OCI-LY1 (cell line): ENCODE data around the gene SMURF2.

Experiments used
- H2AFZ ChIP-seq: fragments of 200-600 bp; sonication (generic), shearing (Covaris generic); 2 replicates; pipeline ENCODE4 v1.6.0; 2014; ENCODE audit warnings: antibody characterized with exemption, mild to moderate bottlenecking, low read length
- H3F3A ChIP-seq: fragments of 200-600 bp; sonication (generic), shearing (Covaris generic); 2 replicates; pipeline ENCODE4 v1.6.0; 2014; ENCODE audit warnings: mild to moderate bottlenecking, antibody characterized with exemption, low read length, moderate library complexity; ENCODE audit not compliant: insufficient read depth
- H3K27ac ChIP-seq: fragments of 200-600 bp; sonication (generic); 2 replicates; pipeline ENCODE4 v1.5.1; 2014; ENCODE audit warnings: low read length, mixed run types, mild to moderate bottlenecking, low read depth; ENCODE audit not compliant: poor library complexity, severe bottlenecking
- H3K27me3 ChIP-seq: fragments of 200-600 bp; sonication (generic); 2 replicates; pipeline ENCODE4 v1.6.0; 2014; ENCODE audit warnings: antibody characterized with exemption, mild to moderate bottlenecking, low read length, moderate library complexity; ENCODE audit not compliant: insufficient read depth
- H3K36me3 ChIP-seq: fragments of 200-600 bp; sonication (generic); 2 replicates; pipeline ENCODE4 v1.6.1; 2014; ENCODE audit warnings: mild to moderate bottlenecking, antibody characterized with exemption, low read length, moderate library complexity, mixed read lengths; ENCODE audit not compliant: insufficient read depth
- H3K4me1 ChIP-seq: fragments of 200-600 bp; sonication (generic); 2 replicates; pipeline ENCODE4 v1.5.1; 2014; ENCODE audit warnings: mild to moderate bottlenecking, low read length, moderate library complexity; ENCODE audit not compliant: insufficient read depth, severe bottlenecking
- H3K4me2 ChIP-seq: fragments of 200-600 bp; sonication (generic), shearing (Covaris generic); 2 replicates; pipeline ENCODE4 v1.6.1; 2014; ENCODE audit warnings: low read length
- H3K4me3 ChIP-seq: fragments of 200-600 bp; sonication (generic); 2 replicates; pipeline ENCODE4 v1.5.1; 2014; ENCODE audit warnings: low read length, low read depth, mild to moderate bottlenecking, mixed read lengths; ENCODE audit not compliant: poor library complexity, severe bottlenecking
- H3K79me2 ChIP-seq: fragments of 200-600 bp; shearing (Covaris generic); 2 replicates; pipeline ENCODE4 v1.6.1; 2016; ENCODE audit warnings: mixed run types, low read length, mixed read lengths; ENCODE audit not compliant: insufficient read depth
- H3K9ac ChIP-seq: fragments of 200-600 bp; sonication (generic), shearing (Covaris generic); 2 replicates; pipeline ENCODE4 v1.6.1; 2014; ENCODE audit warnings: mild to moderate bottlenecking, low read length, mixed read lengths
- H3K9me2 ChIP-seq: fragments of 200-600 bp; sonication (generic), shearing (Covaris generic); 2 replicates; pipeline ENCODE4 v1.6.1; 2014; ENCODE audit warnings: low read depth, mild to moderate bottlenecking, low read length, mixed read lengths
- H3K9me3 ChIP-seq: fragments of 200-600 bp; shearing (Covaris generic); 2 replicates; pipeline ENCODE4 v1.6.1; 2014; ENCODE audit warnings: low read length, mixed read lengths
- H4K20me1 ChIP-seq: fragments of 200-600 bp; sonication (generic), shearing (Covaris generic); 2 replicates; pipeline ENCODE4 v1.6.0; 2016; ENCODE audit warnings: mild to moderate bottlenecking, low read length; ENCODE audit not compliant: insufficient read depth
- EZH2 ChIP-seq: fragments of 200-600 bp; sonication (generic), shearing (Covaris generic); IDR thresholded peaks from 2 replicates; pipeline ENCODE4 v1.8.0; 2017; ENCODE audit warnings: borderline replicate concordance, mixed run types, mild to moderate bottlenecking, antibody characterized with exemption, low read length, moderate library complexity, mixed read lengths
- TF ChIP-seq, protein P1 (sequence below): fragments of 200-600 bp; sonication (generic), shearing (Covaris generic); IDR thresholded peaks from 2 replicates; pipeline ENCODE4 v1.5.1; 2017; ENCODE audit warnings: mild to moderate bottlenecking, antibody characterized with exemption, low read length, moderate library complexity, mixed read lengths

The SMURF2 gene

DNA sequence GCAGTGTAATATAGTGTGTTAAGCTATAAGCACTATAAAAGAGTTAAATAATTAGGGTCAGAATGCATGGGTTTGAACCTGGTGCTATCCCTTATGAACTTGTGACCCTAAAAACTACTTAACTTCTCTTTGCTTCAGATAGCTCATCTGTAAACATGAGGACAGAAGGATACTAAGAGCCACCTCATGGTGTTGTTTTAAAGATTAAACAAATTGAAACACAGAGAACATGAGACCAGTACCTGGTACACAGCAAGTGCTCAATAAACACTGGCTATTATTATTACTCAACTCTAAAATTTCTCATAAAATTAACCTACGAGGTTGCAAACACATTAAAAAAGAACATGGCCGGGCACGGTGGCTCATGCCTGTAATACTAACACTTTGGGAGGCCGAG lies 43.3 kb downstream of the SMURF2 start:
- Histone ChIP-seq H3K4me1 (no peaks in the 10 kb centered on the region), H4K20me1 (no peaks in the 10 kb centered on the region), H3K4me2 (no peak overlapping the region)

DNA sequence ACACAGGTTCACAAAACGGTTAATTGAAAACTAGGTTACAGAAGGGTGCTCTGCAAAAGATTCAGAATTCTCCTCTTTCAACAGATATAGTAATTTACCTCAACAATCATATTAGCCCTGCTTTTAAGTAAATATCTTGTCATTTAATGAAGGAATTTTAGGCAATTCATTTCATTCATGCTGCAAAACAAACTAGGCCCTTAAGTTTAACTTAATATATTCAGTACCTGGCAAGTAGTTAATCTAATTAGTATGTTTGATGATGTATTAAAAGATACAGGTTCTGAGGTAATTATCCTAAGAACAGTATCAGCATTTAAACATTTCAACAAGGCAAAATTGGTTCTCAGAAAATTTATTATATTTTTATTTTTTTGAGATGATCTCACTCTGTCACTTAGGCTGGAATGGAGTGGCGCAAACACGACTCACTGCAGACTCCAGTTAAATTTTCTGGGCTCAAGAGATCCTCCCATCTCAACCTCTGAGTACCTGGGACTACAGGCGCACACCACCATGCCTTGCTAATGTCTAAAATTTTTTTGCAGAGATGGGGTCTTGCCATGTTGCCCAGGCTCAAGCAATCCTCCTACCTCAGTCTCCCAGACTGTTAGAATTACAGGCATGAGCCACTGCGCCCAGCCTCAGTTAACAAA lies 44.9 kb downstream of the SMURF2 start:
- H3K36me3 ChIP-seq: no peaks in the 10 kb centered on the region; the same call in 1 of the 2 replicates
- no peaks in the 10 kb centered on the region for H3K9me2 ChIP-seq
- no peak overlapping the region for H3K4me3 ChIP-seq
- peaks cover 3% of the 10 kb centered on the region; the same call in 1 of the 2 replicates for H3K79me2 ChIP-seq
- H3K27ac ChIP-seq: no peak overlapping the region
- no peaks in the 10 kb centered on the region for H3F3A ChIP-seq
- no peaks in the 10 kb centered on the region for H3K9me3 ChIP-seq
- H4K20me1 ChIP-seq: no peaks in the 10 kb centered on the region
- no peak overlapping the region for H2AFZ ChIP-seq
- no peak overlapping the region for H3K9ac ChIP-seq
- H3K4me1 ChIP-seq: no peaks in the 10 kb centered on the region
- H3K27me3 ChIP-seq: no peaks in the 10 kb centered on the region
- TF ChIP-seq EZH2: no peak
- TF ChIP-seq, protein P1, sequence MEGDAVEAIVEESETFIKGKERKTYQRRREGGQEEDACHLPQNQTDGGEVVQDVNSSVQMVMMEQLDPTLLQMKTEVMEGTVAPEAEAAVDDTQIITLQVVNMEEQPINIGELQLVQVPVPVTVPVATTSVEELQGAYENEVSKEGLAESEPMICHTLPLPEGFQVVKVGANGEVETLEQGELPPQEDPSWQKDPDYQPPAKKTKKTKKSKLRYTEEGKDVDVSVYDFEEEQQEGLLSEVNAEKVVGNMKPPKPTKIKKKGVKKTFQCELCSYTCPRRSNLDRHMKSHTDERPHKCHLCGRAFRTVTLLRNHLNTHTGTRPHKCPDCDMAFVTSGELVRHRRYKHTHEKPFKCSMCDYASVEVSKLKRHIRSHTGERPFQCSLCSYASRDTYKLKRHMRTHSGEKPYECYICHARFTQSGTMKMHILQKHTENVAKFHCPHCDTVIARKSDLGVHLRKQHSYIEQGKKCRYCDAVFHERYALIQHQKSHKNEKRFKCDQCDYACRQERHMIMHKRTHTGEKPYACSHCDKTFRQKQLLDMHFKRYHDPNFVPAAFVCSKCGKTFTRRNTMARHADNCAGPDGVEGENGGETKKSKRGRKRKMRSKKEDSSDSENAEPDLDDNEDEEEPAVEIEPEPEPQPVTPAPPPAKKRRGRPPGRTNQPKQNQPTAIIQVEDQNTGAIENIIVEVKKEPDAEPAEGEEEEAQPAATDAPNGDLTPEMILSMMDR: no peak
- no peak overlapping the region for H3K4me2 ChIP-seq

More for the DNA sequence above, 43.3 kb downstream of the SMURF2 start:
- H3K4me3 ChIP-seq: no peak overlapping the region
- no peak for TF ChIP-seq EZH2
- TF ChIP-seq, protein P1: no peak
- H3K9me2 ChIP-seq: no peaks in the 10 kb centered on the region
- H3K9ac ChIP-seq: no peak overlapping the region
- H3K27ac ChIP-seq: no peak overlapping the region
- no peaks in the 10 kb centered on the region; the same call in 1 of the 2 replicates for H3K36me3 ChIP-seq
- no peaks in the 10 kb centered on the region for H3K9me3 ChIP-seq
- no peaks in the 10 kb centered on the region for H3K27me3 ChIP-seq
- peaks cover 3% of the 10 kb centered on the region; the same call in 1 of the 2 replicates for H3K79me2 ChIP-seq
- H3F3A ChIP-seq: no peaks in the 10 kb centered on the region
- no peak overlapping the region for H2AFZ ChIP-seq

DNA sequence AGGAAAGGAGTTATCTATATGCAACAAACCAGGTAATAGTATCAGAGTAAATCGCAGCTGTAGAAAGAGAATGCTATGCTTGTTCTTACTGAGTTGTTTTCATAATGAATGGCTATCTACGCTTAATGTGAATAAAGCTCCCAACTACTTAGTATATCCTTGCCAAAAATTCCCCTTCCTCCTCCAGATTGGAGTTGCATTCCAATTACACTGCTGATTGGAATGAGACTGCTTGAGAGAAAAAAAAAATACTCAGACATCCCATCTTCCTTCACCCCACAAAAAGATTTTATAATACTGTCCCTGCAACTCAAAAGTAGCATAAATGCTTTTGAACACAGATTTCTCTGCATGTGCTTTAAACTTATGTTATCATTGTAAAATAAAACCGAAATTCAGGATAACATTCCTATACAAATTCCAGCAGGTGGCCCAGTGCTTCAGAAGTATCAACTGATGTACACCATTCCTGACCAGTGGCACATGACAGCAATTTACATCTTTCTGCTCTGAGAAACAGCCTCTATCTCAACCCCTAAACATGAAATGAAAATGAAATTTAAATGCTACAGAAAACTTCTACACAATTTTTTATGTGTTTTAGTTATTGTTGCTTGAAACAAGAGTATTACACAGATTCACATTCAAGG lies 47.0 kb downstream of the SMURF2 start:
- H2AFZ ChIP-seq: no peak overlapping the region
- H3K9me2 ChIP-seq: no peaks in the 10 kb centered on the region
- peaks cover 3% of the 10 kb centered on the region; the same call in 1 of the 2 replicates for H3K79me2 ChIP-seq
- H3K9me3 ChIP-seq: no peaks in the 10 kb centered on the region
- no peak overlapping the region for H3K27ac ChIP-seq
- no peak overlapping the region for H3K9ac ChIP-seq
- H3K4me3 ChIP-seq: no peak overlapping the region
- H3K36me3 ChIP-seq: no peaks in the 10 kb centered on the region; the same call in 1 of the 2 replicates
- H3K4me2 ChIP-seq: no peak overlapping the region
- no peaks in the 10 kb centered on the region for H4K20me1 ChIP-seq
- TF ChIP-seq, protein P1: no peak
- TF ChIP-seq EZH2: no peak
- H3K27me3 ChIP-seq: no peaks in the 10 kb centered on the region
- H3F3A ChIP-seq: no peaks in the 10 kb centered on the region
- no peaks in the 10 kb centered on the region for H3K4me1 ChIP-seq
